ENCODE measurements around the gene B3GNT8.

The B3GNT8 gene

DNA sequence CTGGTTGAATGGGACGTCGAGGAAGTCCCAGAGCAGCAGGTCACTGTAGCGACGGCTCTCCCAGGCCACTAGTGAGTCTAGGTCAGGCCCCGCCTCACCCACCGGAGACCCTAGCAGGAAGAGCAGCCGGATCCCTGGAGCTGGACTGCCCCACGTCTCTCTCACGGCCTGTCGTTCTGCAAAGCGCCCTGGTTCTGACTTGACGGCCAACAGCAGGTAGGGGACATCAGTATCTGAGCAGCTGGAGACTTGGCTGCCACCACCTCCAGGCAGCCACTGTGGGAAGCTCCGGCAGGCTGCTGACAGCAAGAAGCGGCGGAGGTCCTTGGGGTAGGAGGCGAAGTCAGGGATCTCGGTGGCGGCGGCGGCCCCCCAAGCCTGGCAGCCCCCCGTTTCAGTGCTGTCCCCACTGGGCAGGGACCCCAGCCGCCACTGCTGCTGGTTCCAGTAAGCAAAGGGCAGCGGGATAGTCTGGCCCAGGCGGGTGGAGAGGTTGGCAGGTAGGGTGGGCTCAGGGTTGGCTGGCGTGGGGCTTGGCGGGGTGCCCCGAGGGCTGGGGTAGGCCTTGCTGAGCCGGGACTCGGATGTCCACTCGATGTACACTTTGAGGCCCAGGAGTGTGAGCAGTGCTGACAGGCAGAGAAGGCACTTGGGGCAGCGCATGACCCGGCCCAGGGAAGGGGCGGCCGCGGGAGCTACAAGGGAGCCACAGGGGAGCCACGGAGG is 895 bp downstream of the B3GNT8 start:
- DNase-seq (ENCODE audit: low read depth): no peak
- TF ChIP-seq, protein P1, sequence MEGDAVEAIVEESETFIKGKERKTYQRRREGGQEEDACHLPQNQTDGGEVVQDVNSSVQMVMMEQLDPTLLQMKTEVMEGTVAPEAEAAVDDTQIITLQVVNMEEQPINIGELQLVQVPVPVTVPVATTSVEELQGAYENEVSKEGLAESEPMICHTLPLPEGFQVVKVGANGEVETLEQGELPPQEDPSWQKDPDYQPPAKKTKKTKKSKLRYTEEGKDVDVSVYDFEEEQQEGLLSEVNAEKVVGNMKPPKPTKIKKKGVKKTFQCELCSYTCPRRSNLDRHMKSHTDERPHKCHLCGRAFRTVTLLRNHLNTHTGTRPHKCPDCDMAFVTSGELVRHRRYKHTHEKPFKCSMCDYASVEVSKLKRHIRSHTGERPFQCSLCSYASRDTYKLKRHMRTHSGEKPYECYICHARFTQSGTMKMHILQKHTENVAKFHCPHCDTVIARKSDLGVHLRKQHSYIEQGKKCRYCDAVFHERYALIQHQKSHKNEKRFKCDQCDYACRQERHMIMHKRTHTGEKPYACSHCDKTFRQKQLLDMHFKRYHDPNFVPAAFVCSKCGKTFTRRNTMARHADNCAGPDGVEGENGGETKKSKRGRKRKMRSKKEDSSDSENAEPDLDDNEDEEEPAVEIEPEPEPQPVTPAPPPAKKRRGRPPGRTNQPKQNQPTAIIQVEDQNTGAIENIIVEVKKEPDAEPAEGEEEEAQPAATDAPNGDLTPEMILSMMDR (IDR thresholded peaks at IDR 0.05; ENCODE audit: control insufficient read depth, extremely low read depth, insufficient read depth): no peak
- no peak overlapping the region for H3K4me3 ChIP-seq (ENCODE audit: low read depth, low read length)

DNA sequence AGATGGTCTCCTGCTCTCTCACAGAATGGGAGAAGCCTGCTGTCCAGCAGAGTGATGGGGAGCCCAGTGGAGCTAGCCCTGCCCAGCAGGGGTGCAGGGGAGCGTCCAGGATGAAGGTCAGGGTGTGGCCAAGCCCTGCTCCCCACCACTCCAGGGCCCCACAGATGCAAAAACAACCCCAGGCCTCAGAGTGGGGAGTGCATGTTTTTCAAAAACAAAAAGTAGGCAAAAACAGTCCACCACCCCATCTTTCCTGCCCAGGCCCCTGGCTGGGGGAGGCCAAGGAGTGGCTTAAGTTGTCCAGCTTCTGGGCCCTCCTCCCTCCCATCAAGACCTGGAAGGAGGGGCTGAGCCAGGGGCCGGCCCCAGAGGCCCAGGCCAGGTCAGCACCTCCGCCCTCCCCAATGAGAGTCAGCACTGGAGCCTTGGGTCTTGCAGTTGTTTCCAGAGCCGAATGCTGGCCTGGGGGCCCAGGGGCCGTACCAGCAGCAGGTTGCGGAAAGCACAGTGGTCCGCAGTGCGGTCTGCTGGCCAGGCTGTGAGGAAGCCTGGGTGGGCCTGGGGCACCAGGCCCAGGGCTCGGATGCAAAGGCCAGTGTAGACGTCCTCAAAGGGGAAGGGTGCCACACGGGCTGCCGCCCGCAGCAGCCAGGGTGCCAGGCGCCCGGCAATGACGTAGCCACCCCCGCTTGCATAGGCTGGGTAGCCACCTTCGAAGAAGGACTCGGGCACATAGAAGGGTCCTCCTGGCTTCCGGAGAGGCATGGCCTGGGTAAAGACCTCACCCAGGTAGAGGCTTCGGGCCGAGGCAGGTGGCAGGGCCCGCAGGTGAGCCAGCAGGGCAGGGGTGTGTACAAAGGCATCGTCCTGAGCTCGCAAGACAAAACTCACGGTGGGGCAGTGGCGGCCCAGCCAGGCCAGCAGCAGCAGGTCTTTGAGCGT is 1.7 kb downstream of the B3GNT8 start:
- no peak for DNase-seq (ENCODE audit: low read depth)
- no peak overlapping the region for H3K4me3 ChIP-seq (ENCODE audit: low read depth, low read length)
- TF ChIP-seq, protein P1 (IDR thresholded peaks at IDR 0.05; ENCODE audit: control insufficient read depth, extremely low read depth, insufficient read depth): no peak

DNA sequence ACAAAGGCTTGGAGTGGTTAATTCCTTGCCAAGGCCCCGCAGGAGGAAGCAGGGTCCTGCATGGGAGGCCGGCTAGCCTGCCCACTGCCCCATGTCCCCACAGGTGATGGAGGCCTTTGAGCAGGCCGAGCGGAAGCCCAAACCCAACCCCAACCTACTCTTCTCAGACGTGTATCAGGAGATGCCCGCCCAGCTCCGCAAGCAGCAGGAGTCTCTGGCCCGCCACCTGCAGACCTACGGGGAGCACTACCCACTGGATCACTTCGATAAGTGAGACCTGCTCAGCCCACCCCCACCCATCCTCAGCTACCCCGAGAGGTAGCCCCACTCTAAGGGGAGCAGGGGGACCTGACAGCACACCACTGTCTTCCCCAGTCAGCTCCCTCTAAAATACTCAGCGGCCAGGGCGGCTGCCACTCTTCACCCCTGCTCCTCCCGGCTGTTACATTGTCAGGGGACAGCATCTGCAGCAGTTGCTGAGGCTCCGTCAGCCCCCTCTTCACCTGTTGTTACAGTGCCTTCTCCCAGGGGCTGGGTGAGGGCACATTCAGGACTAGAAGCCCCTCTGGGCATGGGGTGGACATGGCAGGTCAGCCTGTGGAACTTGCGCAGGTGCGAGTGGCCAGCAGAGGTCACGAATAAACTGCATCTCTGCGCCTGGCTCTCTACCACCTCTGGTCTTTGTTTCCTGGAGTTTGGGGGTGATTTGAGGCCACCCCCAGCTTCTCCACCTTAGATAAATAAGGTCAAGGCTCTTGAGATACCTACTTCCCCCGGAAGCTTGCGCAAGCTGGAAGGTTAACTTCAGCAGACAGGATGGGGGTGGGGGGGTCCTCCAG is 2.6 kb downstream of the B3GNT8 start:
- H3K4me3 ChIP-seq (ENCODE audit: low read depth, low read length): no peak overlapping the region
- TF ChIP-seq, protein P1 (IDR thresholded peaks at IDR 0.05; ENCODE audit: control insufficient read depth, extremely low read depth, insufficient read depth): no peak
- DNase-seq (ENCODE audit: low read depth): no peak

DNA sequence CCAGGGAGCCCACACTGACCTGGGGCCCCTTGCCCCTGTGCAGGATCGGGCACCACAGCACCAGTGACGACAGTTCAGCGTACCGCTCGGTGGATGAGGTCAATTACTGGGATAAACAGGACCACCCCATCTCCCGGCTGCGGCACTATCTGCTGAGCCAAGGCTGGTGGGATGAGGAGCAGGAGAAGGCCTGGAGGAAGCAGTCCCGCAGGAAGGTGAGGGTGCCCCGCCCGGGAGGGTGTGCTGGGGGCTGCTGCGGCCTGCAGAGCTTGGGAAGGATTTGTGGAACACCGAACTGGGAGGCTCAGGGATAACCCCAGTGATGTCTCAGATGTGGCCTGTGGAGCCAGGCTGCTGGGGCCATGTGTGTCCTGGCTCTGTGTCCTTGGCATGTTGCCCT is 4.2 kb downstream of the B3GNT8 start:
- no peak overlapping the region for H3K4me3 ChIP-seq (ENCODE audit: low read depth, low read length)
- TF ChIP-seq, protein P1 (IDR thresholded peaks at IDR 0.05; ENCODE audit: control insufficient read depth, extremely low read depth, insufficient read depth): no peak
- no peak for DNase-seq (ENCODE audit: low read depth)

DNA sequence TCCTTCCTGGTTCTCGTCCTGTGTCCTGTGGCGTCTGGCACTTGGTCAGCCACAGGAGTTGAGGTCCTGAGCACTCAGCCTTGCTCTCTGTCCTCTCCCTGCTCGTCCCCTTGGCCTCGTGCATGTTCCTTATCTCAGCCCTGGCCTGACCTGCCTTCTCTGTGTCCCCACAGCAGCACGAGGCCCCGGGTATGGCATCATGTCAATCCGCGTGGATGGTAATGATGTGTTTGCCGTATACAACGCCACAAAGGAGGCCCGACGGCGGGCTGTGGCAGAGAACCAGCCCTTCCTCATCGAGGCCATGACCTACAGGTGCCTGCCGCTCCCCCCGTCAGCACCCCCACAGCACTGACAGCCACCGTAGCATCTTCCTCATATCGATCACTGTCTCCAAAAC is 4.7 kb downstream of the B3GNT8 start:
- H3K4me3 ChIP-seq (ENCODE audit: low read depth, low read length): no peak overlapping the region
- no peak for DNase-seq (ENCODE audit: low read depth)
- TF ChIP-seq, protein P1 (IDR thresholded peaks at IDR 0.05; ENCODE audit: control insufficient read depth, extremely low read depth, insufficient read depth): no peak

DNA sequence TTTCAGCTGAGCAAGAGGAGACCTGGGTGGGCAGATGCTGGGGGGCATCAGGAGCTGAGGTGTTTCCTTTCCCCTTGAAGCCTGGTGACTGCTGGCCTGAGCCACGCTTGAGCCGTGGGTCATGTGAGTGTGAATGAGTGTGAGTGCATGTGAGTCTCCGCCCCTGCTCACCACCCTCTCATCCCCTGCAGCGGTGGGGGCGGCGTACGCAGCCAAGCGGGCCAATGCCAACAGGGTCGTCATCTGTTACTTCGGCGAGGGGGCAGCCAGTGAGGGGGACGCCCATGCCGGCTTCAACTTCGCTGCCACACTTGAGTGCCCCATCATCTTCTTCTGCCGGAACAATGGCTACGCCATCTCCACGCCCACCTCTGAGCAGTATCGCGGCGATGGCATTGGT is 5.2 kb downstream of the B3GNT8 start:
- TF ChIP-seq, protein P1 (IDR thresholded peaks at IDR 0.05; ENCODE audit: control insufficient read depth, extremely low read depth, insufficient read depth): no peak
- H3K4me3 ChIP-seq (ENCODE audit: low read depth, low read length): no peak overlapping the region

More for the DNA sequence above, 5.2 kb downstream of the B3GNT8 start:
- no peak for DNase-seq (ENCODE audit: low read depth)

Measured in LNCaP clone FGC (cell line).